ENCODE data around the gene OR5AU1. TPM values are rescaled to one million over a fixed set of nuclear protein-coding genes. Genes with fewer than 3 reads are reported as not detected.
A peak's percentile ranks its signal among the peaks of the same experiment; 100 is the strongest.

OR5AU1 gene
- total RNA-seq, 1 experiment from 2014 or later: not detected

DNA sequence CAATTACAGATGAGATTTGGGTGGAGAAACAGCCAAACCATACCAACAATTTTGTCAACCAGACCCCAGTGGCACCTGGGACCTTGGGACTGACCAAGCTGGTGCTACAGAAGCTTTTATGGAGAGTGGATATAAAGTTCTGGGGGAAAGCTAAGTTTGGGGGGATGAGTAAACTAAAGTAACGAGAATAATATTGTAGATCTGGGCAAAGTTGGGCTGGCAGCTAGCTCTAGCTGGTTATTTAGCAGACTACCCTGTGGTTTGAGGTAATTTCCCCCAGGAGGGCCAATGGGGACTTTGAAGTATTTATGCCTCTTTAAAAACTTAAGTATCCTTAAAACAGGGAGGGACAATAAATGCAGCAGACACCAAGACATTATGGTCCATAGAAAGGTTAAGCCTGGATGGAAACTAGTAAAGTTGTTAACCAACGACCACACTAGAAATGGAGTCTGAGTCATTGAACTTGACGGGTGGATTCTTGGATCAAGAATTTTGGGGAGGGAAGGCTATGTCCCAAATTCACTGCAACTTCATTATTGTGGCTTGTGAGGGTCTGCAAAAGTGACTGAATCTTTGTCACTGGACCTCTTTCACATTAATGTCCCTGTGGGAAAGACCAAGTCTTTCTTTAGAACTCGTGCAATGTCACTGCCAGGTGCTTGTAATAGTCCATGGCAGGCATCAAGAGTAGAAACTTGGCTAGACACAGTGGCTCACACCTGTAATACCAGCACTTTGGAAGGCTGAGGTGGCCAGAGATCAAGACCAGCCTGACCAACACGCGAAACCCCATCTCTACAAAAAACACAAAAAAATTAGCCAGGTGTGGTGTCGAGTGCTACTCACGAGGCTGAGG, 48.5 kb upstream of the OR5AU1 start:
- peaks cover 46% of the 10 kb centered on the region for H3K36me3 ChIP-seq (ENCODE audit: low read depth, low read length)
- H3K4me2 ChIP-seq (ENCODE audit: low read length): no peak overlapping the region

DNA sequence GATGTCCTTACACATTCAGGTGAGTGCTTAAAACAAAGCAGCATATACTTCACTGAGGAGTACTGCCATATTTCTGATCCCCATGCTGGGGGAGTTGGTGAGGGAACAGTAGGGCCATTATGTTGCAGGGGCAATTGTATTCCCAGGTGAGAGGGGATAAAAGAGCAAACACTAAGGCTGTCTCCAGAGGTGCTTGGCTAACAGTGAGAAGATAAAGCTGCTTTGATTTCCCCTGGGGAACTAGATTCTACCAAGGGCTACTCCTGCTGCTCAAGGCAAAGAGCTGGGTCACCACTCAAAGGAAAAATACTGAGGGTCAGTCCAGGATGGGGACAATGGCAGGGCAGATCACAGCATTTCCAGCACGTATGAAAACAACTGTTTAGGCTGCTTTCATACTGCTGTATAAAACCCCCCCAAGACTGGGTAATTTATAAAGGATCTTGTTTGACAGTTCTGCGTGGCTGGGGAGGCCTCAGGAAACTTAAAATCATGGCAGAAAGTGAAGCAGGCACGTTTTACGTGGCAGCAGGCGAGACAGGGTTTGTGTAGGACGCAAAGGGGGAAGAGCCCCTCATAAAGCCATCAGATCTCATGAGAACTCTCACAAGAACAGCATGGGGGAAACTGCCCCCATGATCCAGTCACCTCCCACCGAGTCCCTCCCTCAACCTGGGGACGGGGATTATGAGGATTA, 47.8 kb upstream of the OR5AU1 start:
- POLR2A ChIA-PET (ENCODE audit: unreplicated experiment): no interaction called here

More for the DNA sequence above, 48.5 kb upstream of the OR5AU1 start:
- no peak overlapping the region for H2AFZ ChIP-seq (ENCODE audit: low read length)
- H3K9me3 ChIP-seq (ENCODE audit: low read length): no peaks in the 10 kb centered on the region
- H4K20me1 ChIP-seq (ENCODE audit: low read length): peaks cover 15% of the 10 kb centered on the region
- no peak for ATAC-seq
- intact Hi-C loops (cut with micrococcal nuclease): no loop called here
- no TSS peak for BruUV-seq (replicated peaks)
- no peaks in the 10 kb centered on the region for H3K79me2 ChIP-seq (ENCODE audit: low read length)
- DNase-seq: no peak
- H3K27me3 ChIP-seq (ENCODE audit: low read length): no peaks in the 10 kb centered on the region
- no peak overlapping the region for H3K9ac ChIP-seq (ENCODE audit: low read length)
- TF ChIP-seq EZH2 (IDR thresholded peaks at IDR 0.05; ENCODE audit: low read length, unreplicated experiment): no peak
- TF ChIP-seq EZH2phosphoT487 (IDR thresholded peaks at IDR 0.05; ENCODE audit: borderline replicate concordance, low read length): no peak
- TF ChIP-seq, protein P1, sequence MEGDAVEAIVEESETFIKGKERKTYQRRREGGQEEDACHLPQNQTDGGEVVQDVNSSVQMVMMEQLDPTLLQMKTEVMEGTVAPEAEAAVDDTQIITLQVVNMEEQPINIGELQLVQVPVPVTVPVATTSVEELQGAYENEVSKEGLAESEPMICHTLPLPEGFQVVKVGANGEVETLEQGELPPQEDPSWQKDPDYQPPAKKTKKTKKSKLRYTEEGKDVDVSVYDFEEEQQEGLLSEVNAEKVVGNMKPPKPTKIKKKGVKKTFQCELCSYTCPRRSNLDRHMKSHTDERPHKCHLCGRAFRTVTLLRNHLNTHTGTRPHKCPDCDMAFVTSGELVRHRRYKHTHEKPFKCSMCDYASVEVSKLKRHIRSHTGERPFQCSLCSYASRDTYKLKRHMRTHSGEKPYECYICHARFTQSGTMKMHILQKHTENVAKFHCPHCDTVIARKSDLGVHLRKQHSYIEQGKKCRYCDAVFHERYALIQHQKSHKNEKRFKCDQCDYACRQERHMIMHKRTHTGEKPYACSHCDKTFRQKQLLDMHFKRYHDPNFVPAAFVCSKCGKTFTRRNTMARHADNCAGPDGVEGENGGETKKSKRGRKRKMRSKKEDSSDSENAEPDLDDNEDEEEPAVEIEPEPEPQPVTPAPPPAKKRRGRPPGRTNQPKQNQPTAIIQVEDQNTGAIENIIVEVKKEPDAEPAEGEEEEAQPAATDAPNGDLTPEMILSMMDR (conservative IDR thresholded peaks at IDR 0.05; ENCODE audit: low read depth, low read length): no peak
- ChIA-PET POLR2A (ENCODE audit: unreplicated experiment) (no interaction called here), CTCF (no interaction called here)
- no peaks in the 10 kb centered on the region for H3K9me2 ChIP-seq (replicated peaks; ENCODE audit: low read length)
- H3F3A ChIP-seq (ENCODE audit: low read length, unreplicated experiment): peaks cover 6% of the 10 kb centered on the region
- H3K27ac ChIP-seq (ENCODE audit: low read length): no peak overlapping the region
- H3K4me1 ChIP-seq (ENCODE audit: insufficient read depth, low read length): no peaks in the 10 kb centered on the region
- no peak overlapping the region for H3K4me3 ChIP-seq (ENCODE audit: low read length)

More for the DNA sequence above, 47.8 kb upstream of the OR5AU1 start:
- Histone ChIP-seq H3K4me2 (ENCODE audit: low read length) (no peak overlapping the region), H3K9me3 (ENCODE audit: low read length) (no peaks in the 10 kb centered on the region), H3K4me1 (ENCODE audit: insufficient read depth, low read length) (no peaks in the 10 kb centered on the region), H3K9ac (ENCODE audit: low read length) (no peak overlapping the region), H2AFZ (ENCODE audit: low read length) (no peak overlapping the region), H3F3A (ENCODE audit: low read length, unreplicated experiment) (peaks cover 6% of the 10 kb centered on the region), H3K9me2 (replicated peaks; ENCODE audit: low read length) (no peaks in the 10 kb centered on the region), H3K27me3 (ENCODE audit: low read length) (no peaks in the 10 kb centered on the region), H3K36me3 (ENCODE audit: low read depth, low read length) (peaks cover 39% of the 10 kb centered on the region), H3K27ac (ENCODE audit: low read length) (no peak overlapping the region), H4K20me1 (ENCODE audit: low read length) (peaks cover 10% of the 10 kb centered on the region; the same call in 1 of the 2 replicates), H3K4me3 (ENCODE audit: low read length) (no peak overlapping the region), H3K79me2 (ENCODE audit: low read length) (no peaks in the 10 kb centered on the region)
- CTCF ChIA-PET: no interaction called here
- ATAC-seq: 0 out of 2 replicates have a peak, but pooled peaks have one; percentile 10
- no peak for TF ChIP-seq EZH2 (IDR thresholded peaks at IDR 0.05; ENCODE audit: low read length, unreplicated experiment)
- TF ChIP-seq, protein P1 (conservative IDR thresholded peaks at IDR 0.05; ENCODE audit: low read depth, low read length): no peak
- TF ChIP-seq EZH2phosphoT487 (IDR thresholded peaks at IDR 0.05; ENCODE audit: borderline replicate concordance, low read length): no peak
- intact Hi-C loops (cut with micrococcal nuclease): no loop called here
- no peak for DNase-seq
- BruUV-seq (replicated peaks): no TSS peak

All from PC-3 (cell line).